Gastrocnemius medialis (tissue), 4 donors: ENCODE results near the gene S100A1.

Experiments
- CTCF ChIP-seq, 5 experiments: fragments of 450-650 bp in 3 of 5; fragments of 200-600 bp in 2 of 5; sonication (generic) in 2 of 5; IDR thresholded peaks in 4 of 5; conservative IDR thresholded peaks in 1 of 5; 1 replicate in 4 of 5; 2 replicates in 1 of 5; pipeline ENCODE4 v1.5.1; 2016 to 2019; ENCODE audit warnings: antibody characterized with exemption in 5 of 5, mild to moderate bottlenecking in 3 of 5, moderate library complexity in 3 of 5
- POLR2A ChIP-seq, 2 donors: fragments of 450-650 bp; IDR thresholded peaks; one replicate each; pipeline ENCODE4 v1.6.1; 2017; ENCODE audit warnings: antibody characterized with exemption in 2 of 2, mild to moderate bottlenecking in 2 of 2, moderate library complexity in 2 of 2

- TF ChIP-seq CTCF (IDR thresholded peaks at IDR 0.05 in 4 of 5, conservative IDR thresholded peaks at IDR 0.05 in 1 of 5) = no peak
- TF ChIP-seq POLR2A (IDR thresholded peaks at IDR 0.05) = no peak
These were observed 18.6 kb downstream of the S100A1 start for GRCh38 chr1:153646672-153647345.
